NCI-H2029 (cell line): Measurements from ENCODE around the gene GYG2.
"Not testable (repeated sequence)": the region's sequence is repeated elsewhere in the genome, so short reads cannot be mapped to it uniquely, and the experiment has no call there.

Experiments
- DNase-seq: peaks from one replicate; lab custom pipeline; 2025; lab: John Stamatoyannopoulos, UW

The GYG2 gene

DNA sequence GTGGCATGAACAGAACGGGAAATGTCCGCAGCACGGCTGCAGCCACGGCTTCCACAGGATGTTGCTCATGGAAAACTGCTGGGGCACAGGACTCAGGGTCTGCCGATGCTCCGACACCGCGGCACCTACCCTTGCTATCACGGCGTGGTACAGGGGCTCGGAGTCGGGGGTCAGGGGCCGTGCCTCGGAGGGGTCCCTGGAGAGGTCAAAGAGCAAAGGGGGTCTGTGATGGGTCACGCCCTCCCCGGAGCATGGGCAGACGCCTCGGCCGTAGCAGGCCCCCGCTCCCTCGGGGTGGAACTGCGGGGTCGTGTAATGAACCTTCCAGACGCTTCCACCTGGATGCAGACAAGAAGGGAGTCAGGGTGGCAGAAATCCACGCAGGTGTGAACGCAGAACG lies 78.6 kb downstream of the GYG2 start:
- no peak for DNase-seq

DNA sequence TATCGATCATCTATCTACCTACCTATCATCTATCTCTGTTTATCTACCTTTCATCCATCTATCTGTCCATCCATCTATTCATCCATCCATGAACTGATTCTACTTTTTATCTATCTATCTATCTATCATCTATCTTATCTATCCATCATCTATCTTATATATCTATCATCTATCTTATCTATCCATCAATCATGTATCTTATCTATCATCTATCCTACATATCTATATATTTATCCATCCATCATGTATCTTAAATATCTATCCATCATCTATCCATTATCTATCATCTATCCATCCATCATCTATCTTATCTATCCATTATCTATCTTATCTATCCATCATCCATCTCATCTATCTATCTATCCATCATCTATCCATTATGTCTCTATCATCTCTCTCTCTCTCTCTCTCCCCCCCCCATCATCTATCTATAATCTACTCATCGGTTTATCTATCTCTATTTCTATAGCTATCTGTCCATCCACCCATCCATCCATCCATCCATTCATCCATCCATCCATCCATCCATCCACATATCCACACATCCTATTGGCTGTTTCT lies 79.5 kb downstream of the GYG2 start:
- no peak for DNase-seq

DNA sequence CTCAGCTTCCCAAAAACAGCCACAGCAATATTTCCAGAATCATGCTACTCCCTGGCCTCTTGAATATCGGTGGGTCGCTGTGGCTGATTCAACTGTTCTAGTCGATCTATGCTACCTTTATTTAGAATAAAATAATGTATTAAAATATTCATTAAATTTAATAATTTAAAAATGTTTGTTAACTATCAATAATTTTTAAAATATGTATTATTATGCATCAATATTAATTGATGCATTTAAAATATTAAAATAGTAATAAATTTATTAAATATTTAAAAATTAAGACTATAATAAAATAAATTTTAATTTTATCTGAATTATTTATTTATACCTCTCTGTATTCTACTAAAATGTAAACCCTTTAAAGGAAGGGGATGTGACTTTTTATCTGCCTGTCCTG lies 81.4 kb downstream of the GYG2 start:
- no peak for DNase-seq

DNA sequence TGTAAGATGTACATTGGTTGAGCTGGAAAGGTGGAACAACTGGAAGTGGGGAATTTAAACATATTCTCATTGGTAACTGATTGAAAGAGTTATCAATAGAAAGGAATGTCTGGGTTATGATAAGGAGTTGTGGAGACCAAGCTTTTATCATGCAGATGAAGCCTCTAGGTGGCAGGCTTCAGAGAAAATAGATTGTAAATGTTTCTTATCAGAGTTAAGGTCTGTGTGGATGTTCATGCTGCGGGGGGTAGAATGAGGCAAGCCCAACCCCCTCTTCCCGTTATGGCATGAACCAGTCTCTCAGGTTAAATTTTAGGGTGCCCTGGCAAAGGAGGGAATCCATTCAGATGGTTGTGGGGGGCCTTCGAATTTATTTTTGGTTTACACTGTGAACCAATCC lies 84.4 kb downstream of the GYG2 start:
- DNase-seq, result no peak

DNA sequence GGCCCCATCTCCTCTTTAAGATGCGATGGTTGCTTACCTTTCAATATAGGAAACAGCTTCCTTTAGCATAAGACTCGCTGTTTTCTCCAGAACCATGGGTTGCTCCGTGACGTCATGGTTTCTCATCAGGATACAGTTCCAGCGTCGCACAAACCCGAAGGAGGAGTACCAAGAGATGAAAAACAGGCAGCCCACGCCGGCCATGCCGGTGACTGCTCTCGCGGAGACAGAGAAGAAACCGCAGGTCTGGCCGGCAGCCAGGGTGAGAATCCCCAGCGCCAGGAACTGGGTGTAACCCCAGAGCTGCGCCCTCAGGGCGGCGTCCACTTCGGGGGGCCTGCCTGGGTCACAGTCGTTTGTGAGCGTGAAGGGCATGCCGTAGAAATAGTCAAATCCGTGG lies 89.0 kb downstream of the GYG2 start:
- no peak for DNase-seq

DNA sequence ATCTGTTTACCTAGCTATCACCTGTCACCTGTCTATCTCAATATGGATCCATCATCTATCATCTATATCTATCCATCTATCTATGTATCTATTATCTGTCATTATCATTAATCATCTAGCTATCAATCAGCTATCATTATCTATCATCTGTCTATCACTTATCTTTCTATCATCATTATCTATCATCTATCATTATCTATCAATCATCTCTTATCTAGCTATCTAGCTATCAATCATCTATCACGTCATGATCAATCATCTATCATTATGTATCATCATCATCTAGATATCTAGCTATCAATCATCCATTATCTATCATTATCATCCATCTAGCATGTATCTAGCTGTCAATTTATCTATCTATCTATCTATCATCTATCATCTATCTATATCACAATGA lies 92.5 kb downstream of the GYG2 start:
- DNase-seq, result no peak

DNA sequence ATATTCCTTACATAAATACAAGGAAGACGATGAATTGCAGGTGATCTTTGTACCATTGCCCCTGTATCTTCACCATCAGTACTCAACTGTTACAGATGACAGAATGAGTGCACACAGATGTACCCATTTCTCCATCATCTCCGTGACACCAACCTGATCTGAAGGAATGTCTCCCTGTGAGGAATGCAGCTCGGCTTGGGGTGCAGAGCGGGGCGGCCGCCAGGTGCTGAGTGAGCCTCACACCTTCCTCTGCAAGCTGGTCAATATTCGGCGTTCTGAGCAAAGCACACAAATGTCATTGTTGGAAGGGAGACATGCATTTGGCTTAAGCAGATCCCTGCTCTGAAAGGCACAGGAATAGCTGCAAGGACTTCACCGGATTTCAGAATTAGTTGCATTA lies 93.0 kb downstream of the GYG2 start:
- DNase-seq, result no peak

DNA sequence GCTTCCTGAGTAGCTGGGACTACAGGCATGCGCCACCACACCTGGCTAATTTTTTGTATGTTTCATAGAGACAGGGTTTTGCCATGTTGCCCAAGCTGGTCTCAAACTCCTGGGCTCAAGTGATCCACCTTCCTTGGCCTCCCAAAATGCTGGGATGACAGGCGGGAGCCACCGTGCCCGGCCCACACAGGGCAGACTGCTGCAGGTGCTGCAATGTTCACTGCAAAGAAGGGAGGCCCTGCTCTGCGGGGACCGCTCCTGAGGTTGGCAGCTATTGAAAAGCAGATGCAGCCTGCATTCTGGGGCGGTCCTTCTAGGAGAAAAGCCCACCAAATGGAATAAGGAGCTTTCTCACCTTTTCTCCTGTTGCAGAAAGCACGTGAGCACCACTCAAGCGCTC lies 95.4 kb downstream of the GYG2 start:
- no peak for DNase-seq

DNA sequence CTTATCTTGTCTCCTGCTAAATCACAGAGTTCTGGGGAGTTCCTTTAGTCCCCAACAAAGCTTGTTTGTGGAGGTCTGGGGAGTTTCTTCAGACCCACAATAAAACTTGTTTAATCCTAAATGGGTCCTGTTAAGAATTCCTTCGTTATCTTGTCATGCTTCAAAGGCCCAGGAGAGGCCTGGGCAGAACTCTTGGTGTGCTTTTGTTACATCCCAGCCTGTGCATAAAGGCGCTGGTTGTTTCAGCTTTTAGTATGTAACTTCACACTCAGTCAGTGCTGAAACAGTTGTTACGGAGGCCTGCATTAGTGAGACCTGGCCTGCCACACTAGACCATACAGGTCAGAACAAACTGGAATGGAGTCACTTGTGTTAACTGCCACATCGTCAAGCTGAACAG lies 97.5 kb downstream of the GYG2 start:
- DNase-seq, result not testable (repeated sequence)

DNA sequence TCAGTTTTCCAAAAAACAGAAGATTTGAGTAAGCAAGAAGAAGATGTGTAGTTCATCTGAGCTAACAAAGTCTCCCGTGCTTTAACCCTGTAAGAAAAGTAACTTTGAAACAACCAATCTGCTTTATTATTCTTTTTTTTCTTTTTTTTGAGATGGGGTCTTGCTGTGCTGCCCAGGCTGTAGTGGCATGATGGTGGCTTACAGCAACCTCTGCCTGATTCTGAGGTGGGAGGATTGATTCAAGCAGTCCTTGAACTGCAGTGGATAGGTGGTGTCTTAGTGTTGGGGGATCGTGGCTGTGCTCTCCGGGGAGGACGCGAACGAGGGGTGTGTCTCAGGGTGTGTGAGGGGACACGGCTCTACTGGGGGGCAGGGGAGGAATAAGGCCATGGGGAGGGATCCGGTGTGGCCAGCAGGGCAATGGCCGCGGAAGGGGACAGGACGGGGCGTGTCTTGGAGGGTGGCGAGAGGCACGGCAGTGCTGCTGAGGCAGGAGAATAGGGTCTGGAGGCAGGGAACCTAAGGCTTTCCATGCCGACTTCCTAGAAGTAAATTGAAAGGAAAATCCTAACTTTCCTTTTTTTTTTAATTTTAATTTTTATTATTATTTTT lies 98.0 kb downstream of the GYG2 start:
- DNase-seq, result no peak

DNA sequence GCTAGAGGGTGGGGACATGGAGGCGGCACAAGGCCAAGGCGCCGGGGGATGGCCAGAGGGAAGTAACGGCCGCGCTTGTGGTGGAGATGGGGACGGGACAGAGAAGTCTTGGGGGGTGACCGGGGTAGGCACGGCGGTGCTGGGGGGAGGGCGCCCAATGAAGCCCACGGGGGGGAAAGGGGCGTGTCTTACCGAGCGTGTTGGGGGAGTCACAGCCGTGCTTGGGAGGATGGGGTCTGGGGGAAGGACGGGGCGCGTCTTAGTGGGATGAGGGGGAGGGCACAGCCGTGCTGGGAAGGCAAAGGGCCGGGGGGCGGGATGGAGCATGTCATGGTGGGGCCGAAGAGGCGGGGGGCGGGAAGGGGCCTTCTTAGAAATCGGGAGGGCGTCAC lies 99.5 kb downstream of the GYG2 start:
- DNase-seq, result no peak

DNA sequence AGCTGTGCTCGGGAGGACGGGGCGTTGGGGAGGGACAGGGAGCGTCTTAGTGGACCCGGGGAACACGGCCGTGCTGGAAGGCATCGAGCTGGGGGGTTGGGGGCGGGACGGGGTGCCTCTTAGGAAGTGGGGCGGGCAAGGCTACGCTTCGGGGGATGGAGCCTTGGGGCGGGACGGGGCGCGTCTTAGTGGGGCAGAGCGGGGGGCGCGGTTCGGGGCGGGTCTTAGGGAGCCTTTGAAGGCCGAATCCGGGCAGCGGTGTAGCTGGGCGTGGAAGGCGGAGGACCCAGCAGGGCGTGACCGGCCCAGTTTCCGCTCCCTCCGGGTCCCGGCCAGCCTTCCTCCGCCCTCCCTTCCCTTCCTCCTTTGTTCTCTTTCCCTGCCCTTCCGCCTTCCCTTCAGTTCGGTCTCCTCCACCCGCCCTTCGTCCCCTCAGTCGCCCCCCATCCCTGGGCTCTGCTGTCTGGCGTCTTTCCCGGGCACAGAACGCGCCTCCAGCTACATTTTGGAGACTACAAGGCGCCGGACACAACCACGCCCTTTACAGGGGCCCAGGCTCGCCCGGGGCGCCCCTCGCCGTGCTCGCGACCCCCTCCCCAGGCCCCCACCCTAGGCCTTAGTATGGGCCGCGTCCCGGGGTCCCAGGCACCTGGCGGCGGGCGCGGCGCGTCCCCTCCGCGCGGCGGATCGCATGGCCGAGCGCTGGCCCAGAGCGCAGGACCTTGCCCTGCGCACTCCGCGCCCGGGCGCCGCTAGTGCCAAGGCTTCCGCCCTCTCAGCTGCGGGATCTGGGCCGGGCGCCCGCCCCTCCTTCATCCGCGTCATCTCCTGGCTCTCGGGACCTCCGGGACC lies 100.1 kb downstream of the GYG2 start, which contains the start of gene ARSD:
Gene ARSD, minus strand, starts transcription at position 757 of the 852 bp plus-strand sequence. Its CDS starts 64 bp downstream, at position 693.
- no peak for DNase-seq

DNA sequence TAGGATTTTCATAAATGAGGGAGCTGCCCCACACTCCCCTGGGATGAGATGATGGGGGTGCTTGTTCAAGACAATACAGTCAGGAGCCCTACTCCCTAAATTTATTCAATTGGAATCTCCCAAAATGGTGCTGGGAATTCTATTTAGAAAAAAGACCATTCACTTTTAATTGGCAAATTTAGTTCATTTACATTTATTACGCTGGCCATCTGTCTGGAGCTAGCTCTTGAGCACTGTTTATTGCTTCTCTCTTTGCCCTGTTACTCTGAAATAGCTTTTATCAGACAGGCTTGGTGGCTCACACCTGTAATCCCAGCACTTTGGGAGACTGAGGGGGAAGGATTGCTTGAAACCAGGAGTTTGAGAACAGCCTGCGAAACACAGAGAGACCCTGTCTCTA lies 102.4 kb downstream of the GYG2 start:
- no peak for DNase-seq

DNA sequence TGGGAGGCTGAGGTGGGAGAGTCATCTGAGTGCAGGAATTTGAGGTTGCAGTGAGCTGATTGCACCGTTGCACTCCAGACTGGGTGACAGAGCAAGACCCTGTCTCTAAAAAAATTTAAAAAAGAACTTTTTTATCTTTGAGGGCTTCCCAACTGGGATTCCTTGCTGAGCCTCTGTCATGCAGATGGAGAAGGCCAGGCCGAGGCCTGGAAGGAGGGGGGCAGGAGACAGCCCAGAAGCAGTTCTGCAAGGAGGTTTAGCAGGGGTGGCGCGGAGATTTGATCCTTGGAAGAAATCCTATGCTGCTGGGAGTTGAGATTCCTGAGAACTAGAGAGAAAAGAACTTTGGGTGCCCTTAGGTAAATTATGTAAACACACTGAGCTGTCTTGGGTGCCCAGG lies 102.9 kb downstream of the GYG2 start:
- DNase-seq, result no peak
